Neural cell (in vitro differentiated cells): ENCODE results near the gene NT5DC4. TPM values are rescaled to one million over a fixed set of nuclear protein-coding genes. Genes with fewer than 3 reads are reported as not detected.

ENCODE experiments used
- H2AFZ ChIP-seq: fragments of 200-600, 300-800 bp; sonication (generic), shearing (Covaris generic); 2 replicates; pipeline ENCODE4 v1.6.0; 2014; ENCODE audit warnings: low read depth, mild to moderate bottlenecking, antibody characterized with exemption, low read length, moderate library complexity
- H3F3A ChIP-seq: fragments of 200-600 bp; shearing (Covaris generic); 2 replicates; pipeline ENCODE4 v1.6.1; 2016; ENCODE audit warnings: mild to moderate bottlenecking, moderate library complexity, mixed read lengths, antibody characterized with exemption, low read length; ENCODE audit not compliant: insufficient read depth, poor library complexity, severe bottlenecking
- H3K27ac ChIP-seq: fragments of 200-600, 300-800 bp; sonication (generic), shearing (Covaris generic); 2 replicates; pipeline ENCODE4 v1.5.1; 2014; ENCODE audit warnings: mild to moderate bottlenecking, low read length, moderate library complexity
- H3K27me3 ChIP-seq: fragments of 300-800, 200-600 bp; sonication (generic), shearing (Covaris generic); 2 replicates; pipeline ENCODE4 v1.6.0; 2014; ENCODE audit warnings: mild to moderate bottlenecking, low read depth, low read length, moderate library complexity; ENCODE audit not compliant: insufficient read depth
- H3K36me3 ChIP-seq: fragments of 300-800, 200-600 bp; sonication (generic), shearing (Covaris generic); 2 replicates; pipeline ENCODE4 v1.5.1; 2014; ENCODE audit warnings: mild to moderate bottlenecking, antibody characterized with exemption, low read length, moderate library complexity; ENCODE audit not compliant: insufficient read depth
- H3K4me2 ChIP-seq: fragments of 300-800, 200-600 bp; sonication (generic), shearing (Covaris generic); 2 replicates; pipeline ENCODE4 v1.6.0; 2014; ENCODE audit warnings: mild to moderate bottlenecking, low read length
- H3K4me3 ChIP-seq: fragments of 300-800, 200-600 bp; sonication (generic), shearing (Covaris generic); 2 replicates; pipeline ENCODE4 v1.5.1; 2014; ENCODE audit warnings: mild to moderate bottlenecking, low read length, moderate library complexity
- H3K79me2 ChIP-seq: fragments of 200-600 bp; shearing (Covaris generic); replicated peaks from 2 replicates; pipeline ENCODE4 v1.6.0; 2014; ENCODE audit warnings: mild to moderate bottlenecking, low read length, moderate library complexity; ENCODE audit not compliant: insufficient read depth
- H3K9ac ChIP-seq: fragments of 300-800, 200-600 bp; sonication (generic), shearing (Covaris generic); 2 replicates; pipeline ENCODE4 v1.6.1; 2016; ENCODE audit warnings: mild to moderate bottlenecking, low read length, mixed read lengths
- H3K9me2 ChIP-seq: fragments of 200-600 bp; shearing (Covaris generic); 2 replicates; pipeline ENCODE4 v1.6.1; 2016; ENCODE audit warnings: mild to moderate bottlenecking, low read length, mixed read lengths; ENCODE audit not compliant: insufficient read depth
- H3K9me3 ChIP-seq: fragments of 200-600, 300-800 bp; sonication (generic), shearing (Covaris generic); 2 replicates; pipeline ENCODE4 v1.6.1; 2016; ENCODE audit warnings: mild to moderate bottlenecking, mixed run types, low read length, moderate library complexity, mixed read lengths
- H4K20me1 ChIP-seq: fragments of 200-600 bp; shearing (Covaris generic); 2 replicates; pipeline ENCODE4 v1.6.1; 2016; ENCODE audit warnings: mild to moderate bottlenecking, mixed run types; ENCODE audit not compliant: insufficient read depth
- EP300 ChIP-seq: fragments of 450-650 bp; conservative IDR thresholded peaks from 2 replicates; pipeline ENCODE4 v1.6.1; 2014; ENCODE audit warnings: antibody characterized with exemption, mild to moderate bottlenecking, moderate library complexity; ENCODE audit not compliant: poor library complexity, severe bottlenecking
- EZH2 ChIP-seq: fragments of 200-600, 300-800 bp; shearing (Covaris generic), sonication (generic); IDR thresholded peaks from 2 replicates; pipeline ENCODE4 v1.6.1; 2014; ENCODE audit warnings: antibody characterized with exemption, low read length, borderline replicate concordance, mild to moderate bottlenecking; ENCODE audit not compliant: insufficient read depth, poor library complexity, severe bottlenecking
- MXI1 ChIP-seq: fragments of 450-650 bp; conservative IDR thresholded peaks from 2 replicates; pipeline ENCODE4 v1.6.1; 2014; ENCODE audit warnings: antibody characterized with exemption, mild to moderate bottlenecking; ENCODE audit not compliant: poor library complexity, severe bottlenecking
- POLR2AphosphoS5 ChIP-seq: IDR thresholded peaks from 2 replicates; pipeline ENCODE4 v1.6.1; 2012
- RAD21 ChIP-seq: fragments of 450-650 bp; conservative IDR thresholded peaks from 2 replicates; pipeline ENCODE4 v1.6.1; 2014; ENCODE audit warnings: antibody characterized with exemption, mild to moderate bottlenecking, moderate library complexity
- REST ChIP-seq: IDR thresholded peaks from 2 replicates; pipeline ENCODE4 v1.6.1; 2012; ENCODE audit warnings: borderline replicate concordance
- SMC3 ChIP-seq: fragments of 450-650 bp; conservative IDR thresholded peaks from 2 replicates; pipeline ENCODE4 v1.6.1; 2014; ENCODE audit warnings: antibody characterized with exemption, mild to moderate bottlenecking, moderate library complexity; ENCODE audit not compliant: poor library complexity
- TAF1 ChIP-seq: IDR thresholded peaks from 2 replicates; pipeline ENCODE4 v1.6.1; 2012; ENCODE audit warnings: low read depth
- polyA plus RNA-seq: library from polyadenylated mRNA; depleted of rRNA; stranded (reverse); fragments of >200 nt; gene quantifications from 2 replicates; pipeline ENCODE4 v1.2.3, GENCODE V29; 2014
- TF ChIP-seq, protein P1 (sequence below): fragments of 450-650 bp; IDR thresholded peaks from 2 replicates; pipeline ENCODE4 v1.5.1; 2014; ENCODE audit warnings: antibody characterized with exemption, mild to moderate bottlenecking, moderate library complexity; ENCODE audit not compliant: poor library complexity, severe bottlenecking

Gene NT5DC4
- polyA plus RNA-seq, 1 donor from 2014 or later, result not detected

- Histone ChIP-seq H4K20me1 (no peaks in the 10 kb centered on the region), H3F3A (no peaks in the 10 kb centered on the region), H3K4me3 (no peak overlapping the region), H3K9ac (no peak overlapping the region), H3K36me3 (no peaks in the 10 kb centered on the region), H3K9me2 (no peaks in the 10 kb centered on the region), H3K4me2 (no peak overlapping the region), H3K79me2 (no peaks in the 10 kb centered on the region), H3K27me3 (no peaks in the 10 kb centered on the region), H3K27ac (no peak overlapping the region), H3K9me3 (no peaks in the 10 kb centered on the region), H2AFZ (no peak overlapping the region)
- TF ChIP-seq SMC3 (no peak), EP300 (no peak), REST (no peak), RAD21 (no peak), POLR2AphosphoS5 (no peak), MXI1 (no peak), EZH2 (no peak), TAF1 (no peak)
- TF ChIP-seq, protein P1, sequence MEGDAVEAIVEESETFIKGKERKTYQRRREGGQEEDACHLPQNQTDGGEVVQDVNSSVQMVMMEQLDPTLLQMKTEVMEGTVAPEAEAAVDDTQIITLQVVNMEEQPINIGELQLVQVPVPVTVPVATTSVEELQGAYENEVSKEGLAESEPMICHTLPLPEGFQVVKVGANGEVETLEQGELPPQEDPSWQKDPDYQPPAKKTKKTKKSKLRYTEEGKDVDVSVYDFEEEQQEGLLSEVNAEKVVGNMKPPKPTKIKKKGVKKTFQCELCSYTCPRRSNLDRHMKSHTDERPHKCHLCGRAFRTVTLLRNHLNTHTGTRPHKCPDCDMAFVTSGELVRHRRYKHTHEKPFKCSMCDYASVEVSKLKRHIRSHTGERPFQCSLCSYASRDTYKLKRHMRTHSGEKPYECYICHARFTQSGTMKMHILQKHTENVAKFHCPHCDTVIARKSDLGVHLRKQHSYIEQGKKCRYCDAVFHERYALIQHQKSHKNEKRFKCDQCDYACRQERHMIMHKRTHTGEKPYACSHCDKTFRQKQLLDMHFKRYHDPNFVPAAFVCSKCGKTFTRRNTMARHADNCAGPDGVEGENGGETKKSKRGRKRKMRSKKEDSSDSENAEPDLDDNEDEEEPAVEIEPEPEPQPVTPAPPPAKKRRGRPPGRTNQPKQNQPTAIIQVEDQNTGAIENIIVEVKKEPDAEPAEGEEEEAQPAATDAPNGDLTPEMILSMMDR, result no peak
Observed at GRCh38 chr2:112728378-112729175, 7.8 kb downstream of the NT5DC4 start.

GRCh38 chr2:112730216-112730615 is 9.4 kb downstream of the NT5DC4 start:
- no peaks in the 10 kb centered on the region for H3K9me2 ChIP-seq
- no peaks in the 10 kb centered on the region for H3K9me3 ChIP-seq
- no peaks in the 10 kb centered on the region for H3F3A ChIP-seq
- no peak overlapping the region for H3K9ac ChIP-seq
- no peak overlapping the region for H3K4me3 ChIP-seq
- no peaks in the 10 kb centered on the region for H3K36me3 ChIP-seq
- no peak overlapping the region for H3K4me2 ChIP-seq
- H2AFZ ChIP-seq, result no peak overlapping the region
- H4K20me1 ChIP-seq, result no peaks in the 10 kb centered on the region
- H3K27ac ChIP-seq, result no peak overlapping the region
- TF ChIP-seq REST, result no peak
- no peak for TF ChIP-seq EP300
- no peak for TF ChIP-seq POLR2AphosphoS5
- TF ChIP-seq SMC3, result no peak
- TF ChIP-seq TAF1, result no peak
- TF ChIP-seq RAD21, result no peak
- no peak for TF ChIP-seq EZH2
- TF ChIP-seq, protein P1, result no peak
- no peak for TF ChIP-seq MXI1
- no peaks in the 10 kb centered on the region for H3K79me2 ChIP-seq
- no peaks in the 10 kb centered on the region for H3K27me3 ChIP-seq
